Caco-2 (cell line): ENCODE data around the gene LDAF1. TPM values are rescaled to one million over a fixed set of nuclear protein-coding genes. Genes with fewer than 3 reads are reported as not detected.
"Not testable (repeated sequence)": the region's sequence is repeated elsewhere in the genome, so short reads cannot be mapped to it uniquely, and the experiment has no call there.

Experiments used
- BruUV-seq: library from RNA; stranded (reverse); fragments of 400-500 nt; replicated peaks from 2 replicates; lab custom pipeline; 2021; lab: Mats Ljungman, UMichigan
- CTCF ChIA-PET: fragments of 300-600 bp; sonication (Branson Sonifier 250); formaldehyde crosslinking; loops from one replicate; lab custom pipeline; 2022; ENCODE audit warnings: antibody characterized with exemption; lab: Charles Lee
- POLR2A ChIA-PET: fragments of 300-600 bp; sonication (Branson Sonifier 250); formaldehyde crosslinking; loops from one replicate; lab custom pipeline; 2022; ENCODE audit warnings: antibody characterized with exemption; lab: Charles Lee
- DNase-seq, 2 experiments: peaks; one replicate each; pipeline versions ENCODE4 v3.0.0 to v3.0.0-alpha.2; 2020 to 2022
- H3K27me3 ChIP-seq: replicated peaks from 2 replicates; pipeline ENCODE4 v1.6.0; 2011; ENCODE audit warnings: low read length; ENCODE audit not compliant: control insufficient read depth, insufficient read depth
- H3K36me3 ChIP-seq: 2 replicates; pipeline ENCODE4 v1.5.1; 2011; ENCODE audit warnings: low read length; ENCODE audit not compliant: control insufficient read depth, insufficient read depth
- H3K4me1 ChIP-seq: fragments of 250-450 bp; sonication (Bioruptor Pico); 2 replicates; pipeline ENCODE4 v1.5.1; 2020; ENCODE audit warnings: mild to moderate bottlenecking
- H3K4me3 ChIP-seq: 2 replicates; pipeline ENCODE4 v1.5.1; 2011; ENCODE audit warnings: low read depth, mild to moderate bottlenecking, control low read depth, low read length
- H3K9me3 ChIP-seq: fragments of 250-450 bp; sonication (Bioruptor Pico); 2 replicates; pipeline ENCODE4 v1.5.1; 2020; ENCODE audit warnings: mild to moderate bottlenecking, moderate library complexity
- H3K27ac Mint-ChIP-seq: one replicate; pipeline ENCODE4 v1.8.0; 2022; ENCODE audit warnings: mixed read lengths; ENCODE audit not compliant: unreplicated experiment
- H3K27me3 Mint-ChIP-seq: one replicate; pipeline ENCODE4 v1.8.0; 2022; ENCODE audit warnings: mixed read lengths; ENCODE audit not compliant: insufficient read depth, unreplicated experiment
- H3K36me3 Mint-ChIP-seq: one replicate; pipeline ENCODE4 v1.8.0; 2022; ENCODE audit warnings: mild to moderate bottlenecking, mixed read lengths; ENCODE audit not compliant: insufficient read depth, unreplicated experiment
- H3K4me1 Mint-ChIP-seq: one replicate; pipeline ENCODE4 v1.8.0; 2022; ENCODE audit warnings: low read depth, mixed read lengths; ENCODE audit not compliant: unreplicated experiment
- H3K4me3 Mint-ChIP-seq: one replicate; pipeline ENCODE4 v1.8.0; 2022; ENCODE audit warnings: mild to moderate bottlenecking, moderate library complexity, mixed read lengths; ENCODE audit not compliant: unreplicated experiment
- H3K9me3 Mint-ChIP-seq: one replicate; pipeline ENCODE4 v1.8.0; 2022; ENCODE audit warnings: mixed read lengths; ENCODE audit not compliant: unreplicated experiment
- CTCF ChIP-seq, 2 experiments: fragments of 200-600 bp in 1 of 2; IDR thresholded peaks; 1 replicate in 1 of 2; 2 replicates in 1 of 2; pipeline versions ENCODE4 v1.5.1 to v1.8.0; 2011 to 2022; ENCODE audit warnings: antibody characterized with exemption in 1 of 2, control low read depth in 1 of 2, inconsistent platforms in 1 of 2, low read depth in 1 of 2, low read length in 1 of 2, mild to moderate bottlenecking in 1 of 2, moderate library complexity in 1 of 2; ENCODE audit not compliant: insufficient read depth in 1 of 2, severe bottlenecking in 1 of 2, unreplicated experiment in 1 of 2
- intact Hi-C: fragments of 100-400 bp; cut with micrococcal nuclease; formaldehyde crosslinking; loops from one replicate; pipeline ENCODE4 v1.10.0; 2022; ENCODE audit not compliant: unreplicated experiment
- total RNA-seq: library from RNA; stranded (reverse); gene quantifications from 2 replicates; pipeline ENCODE4 v1.2.3, GENCODE V29; 2022

LDAF1 gene
- total RNA-seq, 1 experiment from 2014 or later: 16.7 TPM

GRCh38 chr16:21134053-21134452 is 24.4 kb upstream of the LDAF1 start:
- H3K27ac Mint-ChIP-seq: no peak overlapping the region
- Histone ChIP-seq H3K27me3 (no peaks in the 10 kb centered on the region), H3K36me3 (no peaks in the 10 kb centered on the region), H3K9me3 (no peaks in the 10 kb centered on the region), H3K4me1 (no peaks in the 10 kb centered on the region), H3K4me3 (no peak overlapping the region)
- H3K9me3 Mint-ChIP-seq: no peaks in the 10 kb centered on the region
- H3K4me1 Mint-ChIP-seq: no peaks in the 10 kb centered on the region
- intact Hi-C loops: no loop called here
- no peak for DNase-seq
- no peaks in the 10 kb centered on the region for H3K36me3 Mint-ChIP-seq
- H3K4me3 Mint-ChIP-seq: no peak overlapping the region
- ChIA-PET POLR2A (no interaction called here), CTCF (no interaction called here)
- no TSS peak for BruUV-seq
- H3K27me3 Mint-ChIP-seq: peaks cover 13% of the 10 kb centered on the region
- no peak for TF ChIP-seq CTCF (IDR thresholded peaks at IDR 0.05; ENCODE audit: insufficient read depth in 1 of 2, low read depth in 1 of 2, low read length in 1 of 2, severe bottlenecking in 1 of 2, unreplicated experiment in 1 of 2)

- Histone ChIP-seq H3K4me3 (no peak overlapping the region), H3K4me1 (no peaks in the 10 kb centered on the region), H3K36me3 (no peaks in the 10 kb centered on the region), H3K27me3 (0 out of 2 replicates have a peak, but pooled peaks cover 1% of the 10 kb centered on the region), H3K9me3 (no peaks in the 10 kb centered on the region)
- BruUV-seq: no TSS peak
- peaks cover 10% of the 10 kb centered on the region for H3K9me3 Mint-ChIP-seq
- no peak for DNase-seq
- no peak overlapping the region for H3K27ac Mint-ChIP-seq
- intact Hi-C loops: no loop called here
- POLR2A ChIA-PET: no interaction called here
- CTCF ChIA-PET: interaction anchor here (0.5 to 1.1 kb wide), 2 partner anchors 155 to 204 kb away, joined by 4 to 6 read pairs; no protein-coding TSS in a partner anchor
- TF ChIP-seq CTCF (IDR thresholded peaks at IDR 0.05; ENCODE audit: insufficient read depth in 1 of 2, low read depth in 1 of 2, low read length in 1 of 2, severe bottlenecking in 1 of 2, unreplicated experiment in 1 of 2): no peak
- H3K4me3 Mint-ChIP-seq: no peak overlapping the region
- peaks cover 5% of the 10 kb centered on the region for H3K27me3 Mint-ChIP-seq
- no peaks in the 10 kb centered on the region for H3K36me3 Mint-ChIP-seq
- H3K4me1 Mint-ChIP-seq: no peaks in the 10 kb centered on the region
Observed at GRCh38 chr16:21145738-21146137, 12.7 kb upstream of the LDAF1 start.

- Mint-ChIP-seq H3K27me3 (no peaks in the 10 kb centered on the region), H3K4me3 (no peak within 1 kb of the TSS), H3K27ac (no peak within 1 kb of the TSS), H3K9me3 (no peaks in the 10 kb centered on the region), H3K36me3 (no peaks in the 10 kb centered on the region), H3K4me1 (no peaks in the 10 kb centered on the region)
- H3K36me3 ChIP-seq: no peaks in the 10 kb centered on the region
- H3K4me3 ChIP-seq: no peak within 1 kb of the TSS
- POLR2A ChIA-PET: no interaction called here
- no peaks in the 10 kb centered on the region for H3K4me1 ChIP-seq
- BruUV-seq: no TSS peak
- DNase-seq: no peak
- CTCF ChIA-PET: no interaction called here
- no peaks in the 10 kb centered on the region for H3K27me3 ChIP-seq
- TF ChIP-seq CTCF (IDR thresholded peaks at IDR 0.05; ENCODE audit: insufficient read depth in 1 of 2, low read depth in 1 of 2, low read length in 1 of 2, severe bottlenecking in 1 of 2, unreplicated experiment in 1 of 2): no peak
- intact Hi-C loops: no loop called here
- H3K9me3 ChIP-seq: no peaks in the 10 kb centered on the region
Observed at GRCh38 chr16:21150375-21151001, 8.0 kb upstream of the LDAF1 start, which contains the start of gene DNAH3. Gene DNAH3 (minus strand): TSS chr16:21150846. CDS start chr16:21150319, 527 bp downstream.

- H3K4me1 Mint-ChIP-seq, H3K4me3 ChIP-seq, H3K36me3 Mint-ChIP-seq, H3K4me1 ChIP-seq, CTCF ChIA-PET, H3K4me3 Mint-ChIP-seq, BruUV-seq, intact Hi-C loops, DNase-seq, H3K36me3 ChIP-seq, POLR2A ChIA-PET, H3K27ac Mint-ChIP-seq, H3K27me3 ChIP-seq, H3K9me3 Mint-ChIP-seq, H3K9me3 ChIP-seq, H3K27me3 Mint-ChIP-seq: not testable (repeated sequence)
Observed at GRCh38 chr16:21152160-21153030, 6.1 kb upstream of the LDAF1 start.
